Sciatic nerve (tissue), 2 donors: ENCODE data around the gene AMIGO2. TPM values are rescaled to one million over a fixed set of nuclear protein-coding genes. Genes with fewer than 3 reads are reported as not detected.

Experiments used
- ATAC-seq: fragments of 200-7000 bp; cut with Tn5 transposase; one replicate; pipeline ENCODE4 v1.9.1; 2020; ENCODE audit warnings: mild to moderate bottlenecking, moderate library complexity
- DNase-seq: peaks from one replicate; pipeline ENCODE4 v3.0.0-alpha.2; 2020; ENCODE audit warnings: low spot score
- intact Hi-C: fragments of 100-400 bp; cut with DNase I; formaldehyde crosslinking; loops from one replicate; pipeline ENCODE4 v1.14.2; 2022
- total RNA-seq: library from RNA; stranded (reverse); fragmentation: NEBNext Ultra II Directional; extraction: Animal tissue kit (Norgen Biotek cat#: 25700); gene quantifications from one replicate; pipeline ENCODE4 v1.2.1, GENCODE V29; 2021
- donor health status: DM: no; HTN: no; CAD: no.
- donor health status: DM: no; HTN: no; CAD: no.

The AMIGO2 gene
- total RNA-seq, 1 donor from 2014 or later, result 5.3 TPM

GRCh38 chr12:47048541-47048940 is 31.2 kb downstream of the AMIGO2 start:
- DNase-seq (no peak), ATAC-seq (no peak)
- intact Hi-C loops, result no loop called here

- no peak for DNase-seq
- intact Hi-C loops, result no loop called here
- ATAC-seq, result no peak
Measured at GRCh38 chr12:47041327-47041726, 38.4 kb downstream of the AMIGO2 start.

DNA sequence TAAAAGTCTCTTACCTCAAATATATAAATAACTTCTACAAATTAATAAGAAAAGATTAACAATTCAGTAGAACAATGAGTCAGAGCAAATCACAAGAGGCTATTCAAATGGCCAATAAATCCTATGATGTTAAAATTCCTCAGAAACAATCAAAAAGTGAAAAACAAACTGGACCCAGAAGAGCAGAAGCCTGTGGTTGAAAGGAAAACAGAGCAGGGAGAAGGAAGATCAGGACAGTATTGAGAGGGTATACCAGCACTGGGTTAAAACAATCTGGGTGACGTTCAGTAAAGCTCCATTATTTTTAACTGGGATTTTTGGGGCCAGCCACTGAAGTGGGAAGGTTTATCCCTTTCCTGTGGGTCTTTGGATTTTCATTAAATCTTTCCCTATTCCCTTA is 40.0 kb downstream of the AMIGO2 start:
- ATAC-seq (no peak), DNase-seq (no peak)
- intact Hi-C loops, result no loop called here

GRCh38 chr12:47039079-47039478 is 40.7 kb downstream of the AMIGO2 start:
- intact Hi-C loops, result no loop called here
- DNase-seq, result no peak
- no peak for ATAC-seq

GRCh38 chr12:47038270-47038748 is 41.5 kb downstream of the AMIGO2 start:
- intact Hi-C loops, result no loop called here
- ATAC-seq (no peak), DNase-seq (no peak)

- intact Hi-C loops, result no loop called here
- ATAC-seq (no peak), DNase-seq (no peak)
Measured at GRCh38 chr12:47035484-47035883, 44.3 kb downstream of the AMIGO2 start.

- intact Hi-C loops, result no loop called here
- no peak for ATAC-seq
Measured at GRCh38 chr12:47034661-47035060, 45.1 kb downstream of the AMIGO2 start.

DNA sequence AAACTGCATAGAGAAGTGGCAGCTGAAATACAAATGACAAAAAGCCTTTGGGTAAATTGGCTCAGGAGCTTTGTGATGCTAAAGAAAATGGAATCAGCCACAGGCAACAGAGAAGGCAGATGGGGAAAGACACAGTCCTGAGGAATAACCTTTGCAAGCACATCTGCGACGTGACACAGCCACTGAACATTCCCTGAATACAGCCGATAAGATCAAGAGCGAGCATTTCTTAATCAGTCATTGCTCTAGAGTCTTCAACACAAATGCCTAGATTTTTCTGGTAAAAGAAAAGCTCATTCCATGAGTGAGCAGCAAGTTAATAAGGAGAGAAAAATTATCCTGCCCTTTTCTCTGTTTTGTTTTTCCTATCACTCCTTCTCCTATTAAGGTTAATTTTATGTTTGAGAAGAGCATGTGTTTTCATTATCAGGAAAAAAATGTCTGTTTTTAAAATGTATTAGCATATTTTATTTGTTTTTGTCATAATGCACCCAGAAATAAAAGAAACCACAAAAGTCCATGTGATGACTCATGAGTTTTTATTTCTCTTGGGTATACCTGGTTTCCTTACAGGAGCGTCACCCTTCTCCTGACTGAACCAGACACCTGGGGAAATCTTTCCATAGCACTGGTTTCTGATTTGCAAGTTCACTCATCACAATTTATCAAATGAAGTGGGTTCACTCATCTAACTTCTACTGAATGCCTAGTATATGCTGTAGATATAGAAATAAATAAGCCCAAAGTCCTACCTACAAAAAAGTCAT is 45.8 kb downstream of the AMIGO2 start:
- intact Hi-C loops, result no loop called here
- DNase-seq (no peak), ATAC-seq (no peak)

More at GRCh38 chr12:47034661-47035060, 45.1 kb downstream of the AMIGO2 start:
- no peak for DNase-seq

- intact Hi-C loops, result no loop called here
- peak; percentile 73 for ATAC-seq
- DNase-seq, result no peak
Measured at GRCh38 chr12:47033081-47033480, 46.7 kb downstream of the AMIGO2 start.

GRCh38 chr12:47032644-47033043 is 47.1 kb downstream of the AMIGO2 start:
- ATAC-seq, result peak; percentile 72
- intact Hi-C loops, result no loop called here
- no peak for DNase-seq

DNA sequence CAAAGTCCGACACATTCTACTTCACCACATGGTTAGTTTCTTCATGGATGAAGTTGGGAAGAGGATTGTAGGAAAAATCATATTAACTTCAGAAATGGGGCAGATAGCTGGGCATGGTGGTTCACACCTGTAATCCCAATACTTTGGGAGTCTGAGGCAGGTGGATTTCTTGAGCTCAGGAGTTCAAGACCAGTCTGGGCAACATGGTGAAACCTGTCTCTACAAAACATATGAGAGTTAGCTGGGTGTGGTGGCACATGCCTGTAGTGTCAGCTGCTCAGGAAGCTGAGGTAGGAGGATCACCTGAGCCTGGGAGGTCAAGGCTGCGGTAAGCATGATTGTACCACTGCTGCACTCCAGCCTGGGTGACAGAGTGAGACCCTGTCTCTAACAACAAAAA is 49.9 kb downstream of the AMIGO2 start:
- no peak for ATAC-seq
- intact Hi-C loops, result no loop called here
- DNase-seq, result no peak

GRCh38 chr12:47028981-47029708 is 50.6 kb downstream of the AMIGO2 start:
- intact Hi-C loops, result no loop called here
- ATAC-seq, result no peak
- no peak for DNase-seq

DNA sequence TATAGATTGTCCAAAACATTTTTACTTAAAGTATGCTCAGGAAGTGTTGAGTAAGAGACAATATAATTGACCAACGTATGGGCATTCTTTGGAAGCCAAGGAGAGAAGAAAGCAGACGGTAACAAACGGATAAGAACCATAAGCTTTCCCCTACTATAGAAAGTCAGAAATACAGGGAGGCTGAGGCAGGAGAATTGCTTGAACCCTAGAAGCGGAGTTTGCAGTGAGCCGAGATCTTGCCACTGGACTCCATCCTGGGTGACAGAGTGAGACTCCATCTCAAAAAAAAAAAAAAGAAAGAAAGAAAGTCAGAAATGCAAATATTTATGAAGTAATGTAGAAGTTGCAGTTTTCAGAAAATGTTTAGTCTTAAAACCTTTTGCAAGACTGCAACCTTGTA is 51.6 kb downstream of the AMIGO2 start:
- intact Hi-C loops, result no loop called here

More for the DNA sequence above, 51.6 kb downstream of the AMIGO2 start:
- ATAC-seq (no peak), DNase-seq (no peak)

Other genes starting within 250 kb of the AMIGO2 start
- gene PCED1B, start 338 bp downstream of the AMIGO2 start, total RNA-seq, result 5.0 TPM